DMS79 treated with DMSO at 0.1 percent for 48 hours (cell line): ENCODE results near the gene TUBB4A.
"Not testable (repeated sequence)": the region's sequence is repeated elsewhere in the genome, so short reads cannot be mapped to it uniquely, and the experiment has no call there.

Experiments
- DNase-seq: peaks from one replicate; lab custom pipeline; 2025; lab: John Stamatoyannopoulos, UW

The TUBB4A gene

GRCh38 chr19:6524311-6524710 lies 22.2 kb upstream of the TUBB4A start:
- peak; percentile 40 for DNase-seq

DNA sequence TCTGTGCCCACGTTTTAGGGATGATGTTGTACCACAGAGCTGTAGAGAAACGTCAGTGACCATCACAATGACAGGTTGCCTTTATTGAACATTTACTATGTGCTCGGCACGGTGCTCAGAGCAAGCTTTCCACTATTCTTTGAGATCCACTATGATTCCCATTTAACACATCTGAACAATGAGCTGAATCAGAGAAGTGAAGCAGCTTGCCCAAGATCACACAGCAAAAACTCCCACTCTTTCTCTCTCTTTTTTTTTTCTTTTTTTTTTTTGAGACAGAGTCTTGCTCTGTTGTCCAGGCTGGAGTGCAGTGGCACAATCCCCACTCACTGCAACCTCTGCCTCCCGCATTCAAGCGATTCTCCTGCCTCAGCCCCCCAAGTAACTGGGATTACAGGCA lies 20.6 kb upstream of the TUBB4A start:
- DNase-seq: no peak

- no peak for DNase-seq
Observed at GRCh38 chr19:6521718-6522646, 19.9 kb upstream of the TUBB4A start.

- no peak for DNase-seq
Observed at GRCh38 chr19:6519289-6519688, 17.2 kb upstream of the TUBB4A start.

DNA sequence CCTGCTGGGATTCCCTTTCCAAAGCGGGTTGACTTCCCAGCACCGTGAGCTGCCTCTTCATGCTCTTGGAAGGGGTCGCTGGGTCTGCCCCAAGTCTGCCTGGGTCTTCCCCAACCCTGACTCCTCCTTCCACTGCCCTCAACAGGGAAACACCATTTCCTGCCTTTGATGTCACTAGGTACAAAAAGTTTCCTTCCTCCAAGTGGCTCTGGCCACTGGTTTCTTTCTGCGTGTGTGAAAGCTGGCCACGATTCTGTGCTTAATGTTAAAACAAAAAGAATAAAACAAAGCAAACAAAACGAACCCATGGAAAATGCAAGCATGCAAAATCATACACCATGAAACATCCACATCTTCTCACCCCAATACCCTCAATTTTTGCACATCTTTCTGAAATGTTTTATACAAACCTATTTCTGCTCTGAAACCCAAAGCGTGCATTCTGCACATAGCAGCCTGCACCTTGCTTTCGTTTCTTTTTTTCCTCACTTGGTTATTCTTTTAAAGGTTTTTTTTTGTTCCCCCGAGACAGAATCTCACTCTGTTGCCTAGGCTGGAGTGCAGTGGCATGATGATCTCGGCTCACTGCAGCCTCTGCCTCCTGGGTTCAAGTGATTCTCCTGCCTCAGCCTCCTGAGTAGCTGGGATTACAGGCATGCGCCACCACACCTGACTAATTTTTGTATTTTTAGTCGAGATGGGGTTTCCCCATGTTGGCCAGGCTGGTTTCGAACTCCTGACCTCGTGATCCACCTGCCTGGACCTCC lies 16.2 kb upstream of the TUBB4A start:
- DNase-seq: no peak

DNA sequence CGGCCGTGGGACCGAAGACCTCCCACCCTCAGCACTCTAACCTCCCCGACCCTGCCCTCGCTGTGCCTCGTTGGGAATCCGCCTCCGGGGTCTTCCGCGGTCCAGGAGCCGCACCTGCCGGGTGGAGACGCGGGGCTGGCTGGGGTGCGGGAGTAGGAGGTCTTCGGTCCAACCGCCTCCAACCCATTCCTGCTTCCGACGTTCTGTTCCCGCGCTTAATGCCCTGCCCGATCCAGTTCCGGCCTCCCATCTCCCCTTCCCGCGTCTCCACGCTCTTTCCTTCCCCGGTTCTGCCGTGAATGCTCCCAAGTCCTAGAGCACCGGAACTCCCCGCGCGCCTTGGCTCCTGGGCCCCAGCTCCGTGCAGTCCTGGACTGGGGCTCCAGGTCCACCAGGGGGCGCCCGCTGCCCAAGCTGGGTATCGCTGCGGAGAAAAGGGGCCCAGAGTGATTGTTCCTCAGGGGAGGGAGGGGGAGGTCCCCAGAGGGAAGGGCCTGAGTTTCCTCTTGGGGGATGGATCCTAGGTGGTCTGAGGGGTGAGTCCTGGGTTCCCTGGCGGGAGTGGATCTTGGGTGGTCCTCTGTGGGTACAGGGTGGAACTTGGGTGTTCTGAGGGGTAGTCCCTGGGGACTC lies 14.7 kb upstream of the TUBB4A start:
- DNase-seq: peak; percentile 75

DNA sequence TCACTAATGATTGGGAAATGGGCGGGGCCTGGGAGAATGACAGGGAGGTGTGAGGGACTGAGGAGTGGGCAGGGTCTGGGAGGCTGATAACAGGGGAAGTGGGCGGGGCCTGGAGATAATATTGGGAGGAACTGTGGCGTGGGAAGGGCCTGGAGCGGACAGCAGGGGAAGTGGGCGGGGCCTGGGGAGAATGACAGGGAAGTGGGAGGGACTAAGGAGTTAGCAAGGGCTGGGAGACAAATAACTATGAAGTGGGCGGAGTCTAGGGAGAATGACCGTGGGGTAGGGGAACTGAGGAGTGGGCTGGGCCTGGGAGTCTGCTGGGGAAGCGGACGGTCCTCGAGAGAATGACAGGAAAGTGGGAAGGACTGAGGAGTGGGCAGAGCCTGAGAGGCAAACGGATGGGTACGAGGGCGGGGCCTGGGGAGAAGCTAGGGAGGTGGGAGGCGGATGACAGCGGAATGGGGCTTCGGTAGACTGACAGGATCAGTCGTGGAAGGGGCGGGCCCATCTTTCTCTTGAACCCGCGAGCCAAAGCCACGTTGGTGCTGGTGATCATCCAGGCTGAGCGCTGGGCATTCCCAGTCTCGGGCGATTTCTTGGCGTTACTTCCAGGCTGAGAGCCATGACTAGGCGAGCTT lies 14.0 kb upstream of the TUBB4A start:
- DNase-seq: peak; percentile 27

GRCh38 chr19:6514926-6515544 lies 12.9 kb upstream of the TUBB4A start:
- no peak for DNase-seq

DNA sequence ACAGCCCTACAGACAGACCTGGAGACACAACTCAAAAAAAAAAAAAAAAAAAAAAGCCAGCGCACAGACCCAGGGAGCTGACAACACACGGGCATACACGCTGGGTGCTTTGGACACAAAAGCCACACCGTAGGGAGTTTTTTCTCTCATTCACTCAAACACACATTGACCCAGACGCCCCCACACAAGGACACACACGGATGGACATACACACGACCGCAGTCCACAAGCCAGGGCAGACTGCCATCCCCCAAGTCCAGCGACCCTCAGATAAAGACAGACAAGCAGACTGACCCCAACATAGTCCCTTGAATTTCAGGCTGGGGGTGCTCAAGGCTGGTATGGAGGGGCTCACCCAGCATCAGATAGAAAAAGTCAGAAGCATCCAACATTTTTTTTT lies 12.0 kb upstream of the TUBB4A start:
- no peak for DNase-seq

- DNase-seq: no peak
Observed at GRCh38 chr19:6510618-6511017, 8.5 kb upstream of the TUBB4A start.

- DNase-seq: no peak
Observed at GRCh38 chr19:6509118-6509971, 7.2 kb upstream of the TUBB4A start.

DNA sequence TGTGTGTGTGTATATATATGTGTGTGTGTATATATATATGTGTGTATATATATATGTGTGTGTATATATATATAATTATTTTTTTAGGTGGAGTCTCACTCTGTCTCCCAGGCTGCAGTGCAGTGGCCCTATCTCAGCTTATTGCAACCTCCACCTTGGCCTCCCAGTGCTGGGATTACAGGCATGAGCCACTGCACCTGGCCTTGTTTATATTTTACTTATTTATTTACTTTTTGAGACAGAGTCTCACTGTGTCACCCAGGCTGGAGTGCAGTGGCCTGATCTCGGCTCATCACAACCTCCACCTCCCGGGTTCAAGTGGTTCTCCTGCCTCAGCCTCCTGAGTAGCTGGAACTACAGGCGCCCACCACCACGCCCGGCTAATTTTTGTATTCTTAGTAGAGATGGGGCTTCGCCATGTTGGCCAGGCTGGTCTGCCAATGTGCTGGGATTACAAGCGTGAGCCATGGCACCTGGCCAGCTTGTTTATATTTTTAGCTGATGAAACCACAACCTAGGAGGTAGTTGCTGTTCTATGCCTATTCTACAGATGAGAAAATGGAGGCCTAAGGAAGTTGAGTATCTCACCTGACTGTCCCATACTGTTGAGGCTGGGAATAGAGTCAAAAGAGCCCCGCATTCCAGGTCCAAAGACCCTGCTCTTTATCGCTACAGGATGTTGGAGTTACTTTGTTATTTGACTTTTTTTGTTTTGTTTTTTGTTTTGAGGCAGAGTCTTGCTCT lies 6.1 kb upstream of the TUBB4A start:
- not testable (repeated sequence) for DNase-seq

DNA sequence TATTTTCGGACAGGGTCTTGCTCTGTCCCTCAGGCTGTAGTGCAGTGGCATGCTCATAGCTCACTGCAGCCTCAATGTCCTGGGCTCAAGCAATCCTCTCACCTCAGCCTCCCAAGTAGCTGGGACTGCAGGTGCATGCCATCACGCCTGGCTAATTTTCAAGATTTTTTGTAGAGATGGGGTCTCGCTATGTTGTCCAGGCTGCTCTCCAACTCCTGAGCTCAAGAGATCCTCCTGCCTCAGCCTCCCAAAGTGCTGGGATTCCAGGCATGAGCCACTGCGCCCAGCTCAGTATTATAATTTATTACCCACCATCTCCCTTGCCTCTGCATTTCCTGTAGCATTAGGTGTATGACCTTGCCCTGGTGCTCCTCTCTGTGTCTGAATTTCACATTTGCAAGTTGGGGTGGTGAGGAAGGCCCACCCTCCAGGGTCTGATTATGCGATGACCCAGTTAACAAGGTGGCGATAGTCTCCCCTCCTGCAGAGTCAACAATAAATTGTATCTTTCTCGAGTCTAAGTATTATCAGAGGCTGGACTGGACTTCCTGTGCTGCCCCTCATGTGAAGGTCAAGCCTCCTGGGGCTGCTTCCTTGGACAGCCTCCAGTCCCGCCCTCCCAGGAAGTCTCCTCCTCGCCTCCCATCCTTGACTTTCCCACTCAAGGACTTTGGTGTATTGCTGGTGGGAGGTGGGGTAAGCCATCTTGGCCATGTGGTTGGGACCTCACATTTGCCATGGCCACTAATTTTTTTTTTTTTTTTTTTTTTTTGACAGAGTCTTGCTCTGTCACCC lies 1.5 kb upstream of the TUBB4A start:
- DNase-seq: no peak

- DNase-seq: no peak
Observed at GRCh38 chr19:6500837-6501739, 1.0 kb downstream of the TUBB4A start.

GRCh38 chr19:6499052-6499790 lies 2.9 kb downstream of the TUBB4A start:
- DNase-seq: no peak

- no peak for DNase-seq
Observed at GRCh38 chr19:6498294-6499036, 3.6 kb downstream of the TUBB4A start.

DNA sequence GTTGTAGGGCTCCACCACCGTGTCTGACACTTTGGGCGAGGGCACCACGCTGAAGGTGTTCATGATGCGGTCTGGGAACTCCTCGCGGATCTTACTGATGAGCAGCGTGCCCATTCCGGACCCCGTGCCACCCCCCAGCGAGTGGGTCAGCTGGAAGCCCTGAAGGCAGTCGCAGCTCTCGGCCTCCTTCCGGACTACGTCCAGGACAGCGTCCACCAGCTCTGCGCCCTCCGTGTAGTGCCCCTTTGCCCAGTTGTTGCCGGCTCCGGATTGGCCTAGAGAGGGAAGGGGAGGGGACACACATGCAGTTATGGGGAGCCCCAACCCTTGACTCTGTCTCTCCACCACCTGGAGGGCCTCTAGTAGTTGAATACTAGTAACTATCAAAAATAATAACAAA lies 6.2 kb downstream of the TUBB4A start:
- DNase-seq: no peak
